GM12878 (cell line): ENCODE results near the gene SMIM12. TPM values are rescaled to one million over a fixed set of nuclear protein-coding genes. Genes with fewer than 3 reads are reported as not detected.

Source experiments
- ATAC-seq: fragments of 200-7000 bp; cut with Tn5 transposase; 3 replicates; pipeline ENCODE4 v1.9.1; 2020; ENCODE audit warnings: mild to moderate bottlenecking, moderate library complexity
- BruUV-seq: library from RNA; stranded (reverse); fragments of 400-500 nt; replicated peaks from 2 replicates; lab custom pipeline; 2021; lab: Mats Ljungman, UMichigan
- CTCF ChIA-PET: fragments of 300-600 bp; sonication (Branson Sonifier 250); formaldehyde crosslinking; extraction: SDS; loops from one replicate; lab custom pipeline; 2021; ENCODE audit warnings: inconsistent platforms; lab: Yijun Ruan, JAX
- POLR2A ChIA-PET: fragments of 350-600 bp; formaldehyde crosslinking; extraction: SDS; loops from one replicate; lab custom pipeline; 2021; ENCODE audit warnings: inconsistent platforms; lab: Charles Lee
- RAD21 ChIA-PET: fragments of 300-600 bp; sonication (Branson Sonifier 250); formaldehyde crosslinking; loops from one replicate; lab custom pipeline; 2023; ENCODE audit warnings: antibody characterized with exemption; ENCODE audit not compliant: unreplicated experiment; lab: Charles Lee
- SMC1A ChIA-PET: fragments of 300-600 bp; sonication (Branson Sonifier 250); formaldehyde crosslinking; loops from one replicate; lab custom pipeline; 2023; ENCODE audit not compliant: unreplicated experiment, uncharacterized antibody; lab: Charles Lee
- DNase-seq: peaks from one replicate; pipeline ENCODE4 v3.0.0-alpha.2; 2011; ENCODE audit warnings: low read depth, low spot score
- FAIRE-seq: peaks from 3 replicates; lab custom pipeline; 2011; peaks lifted over from hg19 to GRCh38; lab: Jason Lieb, UNC
- H2AFZ ChIP-seq: 2 replicates; pipeline ENCODE4 v1.6.0; 2011; ENCODE audit warnings: low read depth, low read length, control low read depth; ENCODE audit not compliant: control insufficient read depth
- H3K27ac ChIP-seq: 2 replicates; pipeline ENCODE4 v1.5.1; 2011; ENCODE audit warnings: control low read depth; ENCODE audit not compliant: control insufficient read depth, insufficient read depth
- H3K27me3 ChIP-seq, 2 experiments: replicated peaks in 1 of 2; 2 replicates each; pipeline versions ENCODE4 v1.6.0 to v1.6.1; 2011; ENCODE audit warnings: low read length in 1 of 2; ENCODE audit not compliant: control insufficient read depth in 2 of 2, insufficient read depth in 2 of 2
- H3K36me3 ChIP-seq, 2 experiments: 2 replicates each; pipeline ENCODE4 v1.5.1; 2011; ENCODE audit warnings: low read length in 1 of 2; ENCODE audit not compliant: control insufficient read depth in 2 of 2, insufficient read depth in 2 of 2
- H3K4me1 ChIP-seq: 2 replicates; pipeline ENCODE4 v1.6.1; 2011; ENCODE audit warnings: mild to moderate bottlenecking, low read length, moderate library complexity, mixed read lengths; ENCODE audit not compliant: control insufficient read depth, insufficient read depth
- H3K4me2 ChIP-seq: 2 replicates; pipeline ENCODE4 v1.6.0; 2011; ENCODE audit warnings: control low read depth; ENCODE audit not compliant: control insufficient read depth, insufficient read depth
- H3K4me3 ChIP-seq: fragments of 200-600 bp; sonication (generic); 2 replicates; pipeline ENCODE4 v1.5.1; 2016
- H3K79me2 ChIP-seq: 2 replicates; pipeline ENCODE4 v1.6.0; 2011; ENCODE audit warnings: low read length; ENCODE audit not compliant: control insufficient read depth, insufficient read depth
- H3K9ac ChIP-seq: 2 replicates; pipeline ENCODE4 v1.8.0; 2011; ENCODE audit warnings: low read length, control low read depth, mixed read lengths; ENCODE audit not compliant: control insufficient read depth, insufficient read depth
- H3K9me3 ChIP-seq: replicated peaks from 3 replicates; pipeline ENCODE4 v1.5.1; 2011; ENCODE audit warnings: mild to moderate bottlenecking, low read length; ENCODE audit not compliant: control insufficient read depth, insufficient read depth
- H4K20me1 ChIP-seq: 2 replicates; pipeline ENCODE4 v1.6.0; 2011; ENCODE audit not compliant: control insufficient read depth, insufficient read depth
- ASH2L ChIP-seq: fragments of 300-600, 200-600 bp; sonication (generic); IDR thresholded peaks from 2 replicates; pipeline ENCODE4 v1.6.1; 2017; ENCODE audit warnings: low read depth, mild to moderate bottlenecking, borderline replicate concordance
- BHLHE40 ChIP-seq, 2 experiments: fragments of 450-650 bp in 1 of 2; IDR thresholded peaks; 2 replicates each; pipeline ENCODE4 v1.6.1; 2011 to 2017; ENCODE audit warnings: low read depth in 2 of 2, borderline replicate concordance in 1 of 2, improper control_type of control experiment in 1 of 2, low read length in 1 of 2, mild to moderate bottlenecking in 1 of 2
- MEF2B ChIP-seq: fragments of 450-650 bp; IDR thresholded peaks from 2 replicates; pipeline ENCODE4 v1.6.1; 2018; ENCODE audit warnings: mild to moderate bottlenecking, moderate library complexity; ENCODE audit not compliant: partially characterized antibody, poor library complexity, severe bottlenecking
- MTA3 ChIP-seq: IDR thresholded peaks from 2 replicates; pipeline ENCODE4 v1.6.1; 2012; ENCODE audit warnings: low read length, inconsistent platforms, borderline replicate concordance
- MXI1 ChIP-seq: fragments of 150-350 bp; IDR thresholded peaks from 2 replicates; pipeline ENCODE4 v1.6.1; 2011; ENCODE audit warnings: low read depth, mild to moderate bottlenecking, inconsistent platforms, low read length, improper control_type of control experiment
- NBN ChIP-seq: fragments of 450-650 bp; IDR thresholded peaks from 2 replicates; pipeline ENCODE4 v1.6.1; 2016
- NR2C2 ChIP-seq: IDR thresholded peaks from 2 replicates; pipeline ENCODE4 v1.6.1; 2011; ENCODE audit warnings: borderline replicate concordance, low read depth; ENCODE audit not compliant: control insufficient read depth, insufficient read length
- RBBP5 ChIP-seq: fragments of 200-600 bp; sonication (generic); conservative IDR thresholded peaks from 2 replicates; pipeline ENCODE4 v1.6.1; 2016
- SUPT20H ChIP-seq: IDR thresholded peaks from 2 replicates; pipeline ENCODE4 v1.6.1; 2011; ENCODE audit warnings: low read depth, mild to moderate bottlenecking, low read length, moderate library complexity, borderline replicate concordance; ENCODE audit not compliant: control insufficient read depth
- WGBS: methylation state at CpG from one replicate; pipeline ENCODE4 v1.1.6; 2016; ENCODE audit warnings: low lambda C conversion rate; ENCODE audit not compliant: insufficient replicate concordance, insufficient coverage; ENCODE audit errors: missing lambda C conversion rate; 5-methylcytosine and 5-hydroxymethylcytosine counted together
- in situ Hi-C: fragments of 300-500 bp; cut with MboI; formaldehyde crosslinking; loops from 9 replicates; pipeline ENCODE4 v1.14.3; 2018; ENCODE audit warnings: mixed read lengths
- intact Hi-C: fragments of 100-400 bp; cut with micrococcal nuclease; formaldehyde crosslinking; loops from one replicate; pipeline ENCODE4 v1.14.2; 2022; ENCODE audit not compliant: unreplicated experiment
- polyA plus RNA-seq, 11 experiments: library from polyadenylated mRNA; depleted of rRNA in 4 of 11; unstranded in 6 of 11; stranded (reverse) in 5 of 11; fragments of >200 nt; fragmentation: Nextera tagmentation in 4 of 11; fragmentation: Illumina TruSeq in 1 of 11; extraction: Ambion mirVana in 4 of 11; extraction: Trizol in 1 of 11; gene quantifications; 1 replicate in 1 of 11; 2 replicates in 10 of 11; pipeline versions ENCODE4 v1.2.1 to v1.2.3, GENCODE V29; 2011 to 2016; ENCODE audit warnings: inconsistent platforms in 2 of 11, missing spikeins in 2 of 11, low read depth in 1 of 11
- total RNA-seq, 4 experiments: library from RNA; depleted of rRNA in 3 of 4; stranded (reverse); fragments of >200 nt in 3 of 4; fragmentation: Illumina TruSeq in 1 of 4; extraction: Trizol in 1 of 4; gene quantifications; 2 replicates each; pipeline versions ENCODE4 v1.2.1 to v1.2.3, GENCODE V29; 2013 to 2021
- TF ChIP-seq, protein P1 (sequence below): fragments of 450-650 bp; IDR thresholded peaks from 2 replicates; pipeline ENCODE4 v1.6.1; 2017; ENCODE audit warnings: antibody characterized with exemption, mild to moderate bottlenecking, moderate library complexity

Gene SMIM12
- total and polyA plus RNA-seq, 10 of the 15 experiments (the other 5 are each of a cell fraction or from before 2014, with no cell fraction given): 26.1 to 81.5 (median 44.1) TPM

- ChIA-PET RAD21 (no interaction called here), POLR2A (no interaction called here), CTCF (no interaction called here), SMC1A (interaction anchor here (0.8 kb wide), 1 partner anchor 23 kb away, joined by 4 read pairs; no protein-coding TSS in a partner anchor)
- ATAC-seq: no peak
- Histone ChIP-seq H3K9me3 (no peaks in the 10 kb centered on the region; the same call in 2 of the 3 replicates), H3K9ac (no peak overlapping the region), H3K27ac (no peak overlapping the region), H2AFZ (no peak overlapping the region), H3K79me2 (no peaks in the 10 kb centered on the region), H3K4me3 (no peak overlapping the region), H3K36me3 (no peaks in the 10 kb centered on the region), H4K20me1 (no peaks in the 10 kb centered on the region), H3K27me3 (peaks cover 4 to 13% of the 10 kb centered on the region in 2 experiments; a peak in 3 of 4 replicates), H3K4me1 (no peaks in the 10 kb centered on the region), H3K4me2 (no peak overlapping the region)
- in situ Hi-C loops (no loop called here), intact Hi-C loops (no loop called here)
- 89% methylated on average over 4 of the region's 4 CpGs for WGBS
- no peak for TF ChIP-seq RBBP5
- TF ChIP-seq ASH2L: no peak
- TF ChIP-seq SUPT20H: no peak
- no peak for TF ChIP-seq MEF2B
- BruUV-seq: no TSS peak
- DNase-seq: no peak
- FAIRE-seq: no peak
These were observed 28.0 kb upstream of the SMIM12 start for GRCh38 chr1:34887593-34887992.

DNA sequence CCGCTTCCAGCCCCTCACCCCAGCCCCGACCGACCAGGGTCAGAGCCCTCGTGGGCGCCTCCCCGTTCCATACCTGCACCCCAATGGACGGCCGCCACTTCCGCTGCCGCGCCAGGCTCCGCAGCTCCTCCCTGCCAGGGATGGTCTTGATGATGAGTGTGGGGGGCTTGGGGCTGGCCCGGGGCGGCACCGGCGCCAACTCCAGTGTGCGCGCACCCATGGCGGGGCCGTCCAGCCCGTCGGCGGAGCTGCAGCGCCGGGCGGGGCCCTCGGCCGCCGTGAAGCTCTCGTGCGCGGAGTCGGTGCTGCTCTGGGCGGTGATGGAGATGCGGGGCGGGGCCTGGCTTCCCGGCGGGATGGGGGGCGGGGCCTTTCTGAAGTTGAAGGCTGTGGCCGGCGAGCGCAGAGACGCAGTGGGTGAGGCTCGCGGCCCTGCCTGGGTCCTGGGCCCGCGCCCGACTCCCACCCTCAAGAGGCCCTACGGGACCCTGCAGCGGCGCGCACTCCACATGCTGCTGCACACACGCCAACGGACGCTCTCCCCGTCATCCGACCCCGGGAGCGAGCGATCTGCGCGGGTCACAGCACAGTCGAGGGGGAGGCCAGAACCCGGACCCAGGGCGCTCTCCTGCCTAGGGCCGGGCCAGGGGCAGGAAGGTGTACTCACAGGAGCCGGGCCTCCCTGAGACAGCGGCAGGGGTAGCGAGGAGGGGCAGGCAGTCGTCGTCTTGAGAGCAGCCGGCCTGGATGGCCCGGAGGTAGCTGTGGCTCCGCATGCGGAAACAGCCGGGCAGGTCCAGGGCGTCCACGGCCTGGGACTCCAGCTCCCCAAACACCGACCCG lies 26.1 kb upstream of the SMIM12 start:
- Histone ChIP-seq H3K79me2 (no peaks in the 10 kb centered on the region), H3K4me3 (no peak overlapping the region), H3K27ac (no peak overlapping the region), H4K20me1 (no peaks in the 10 kb centered on the region), H3K4me1 (no peaks in the 10 kb centered on the region), H3K4me2 (peak overlapping the region; percentile 64; the same call in 1 of the 2 replicates)
- RAD21 ChIA-PET: no interaction called here
- SMC1A ChIA-PET: no interaction called here
- POLR2A ChIA-PET: no interaction called here
- BruUV-seq: no TSS peak
- FAIRE-seq: no peak
- TF ChIP-seq NBN (no peak), MTA3 (no peak), NR2C2 (no peak), BHLHE40 (IDR thresholded peaks at IDR 0.05; ENCODE audit: borderline replicate concordance in 1 of 2, low read depth in 2 of 2, low read length in 1 of 2) (no peak), MXI1 (no peak)
- TF ChIP-seq, protein P1, sequence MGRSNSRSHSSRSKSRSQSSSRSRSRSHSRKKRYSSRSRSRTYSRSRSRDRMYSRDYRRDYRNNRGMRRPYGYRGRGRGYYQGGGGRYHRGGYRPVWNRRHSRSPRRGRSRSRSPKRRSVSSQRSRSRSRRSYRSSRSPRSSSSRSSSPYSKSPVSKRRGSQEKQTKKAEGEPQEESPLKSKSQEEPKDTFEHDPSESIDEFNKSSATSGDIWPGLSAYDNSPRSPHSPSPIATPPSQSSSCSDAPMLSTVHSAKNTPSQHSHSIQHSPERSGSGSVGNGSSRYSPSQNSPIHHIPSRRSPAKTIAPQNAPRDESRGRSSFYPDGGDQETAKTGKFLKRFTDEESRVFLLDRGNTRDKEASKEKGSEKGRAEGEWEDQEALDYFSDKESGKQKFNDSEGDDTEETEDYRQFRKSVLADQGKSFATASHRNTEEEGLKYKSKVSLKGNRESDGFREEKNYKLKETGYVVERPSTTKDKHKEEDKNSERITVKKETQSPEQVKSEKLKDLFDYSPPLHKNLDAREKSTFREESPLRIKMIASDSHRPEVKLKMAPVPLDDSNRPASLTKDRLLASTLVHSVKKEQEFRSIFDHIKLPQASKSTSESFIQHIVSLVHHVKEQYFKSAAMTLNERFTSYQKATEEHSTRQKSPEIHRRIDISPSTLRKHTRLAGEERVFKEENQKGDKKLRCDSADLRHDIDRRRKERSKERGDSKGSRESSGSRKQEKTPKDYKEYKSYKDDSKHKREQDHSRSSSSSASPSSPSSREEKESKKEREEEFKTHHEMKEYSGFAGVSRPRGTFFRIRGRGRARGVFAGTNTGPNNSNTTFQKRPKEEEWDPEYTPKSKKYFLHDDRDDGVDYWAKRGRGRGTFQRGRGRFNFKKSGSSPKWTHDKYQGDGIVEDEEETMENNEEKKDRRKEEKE: no peak
- TF ChIP-seq, all 136 proteins: peak for 0
- in situ Hi-C loops (no loop called here), intact Hi-C loops (no loop called here)
- Histone ChIP-seq H3K27me3 (peaks cover 4 to 13% of the 10 kb centered on the region in 2 experiments; a peak in 3 of 4 replicates), H2AFZ (no peak overlapping the region), H3K9me3 (no peaks in the 10 kb centered on the region), H3K9ac (no peak overlapping the region), H3K36me3 (no peaks in the 10 kb centered on the region)
- WGBS: 17% methylated on average over 68 of the region's 80 CpGs
- ATAC-seq: peak; percentile 57
- CTCF ChIA-PET: no interaction called here
- no peak for DNase-seq
